SU-DHL-6 (cell line): ENCODE results near the gene RHBDD3.
"Not testable (repeated sequence)": the region's sequence is repeated elsewhere in the genome, so short reads cannot be mapped to it uniquely, and the experiment has no call there.

ENCODE experiments used
- H2AFZ ChIP-seq: fragments of 200-600 bp; sonication (generic); 2 replicates; pipeline ENCODE4 v1.6.1; 2014; ENCODE audit warnings: low read depth, mild to moderate bottlenecking, moderate library complexity, mixed read lengths, antibody characterized with exemption, low read length; ENCODE audit not compliant: severe bottlenecking
- H3F3A ChIP-seq: fragments of 200-600 bp; shearing (Covaris generic); 2 replicates; pipeline ENCODE4 v1.6.0; 2016; ENCODE audit warnings: antibody characterized with exemption, mild to moderate bottlenecking; ENCODE audit not compliant: insufficient read depth
- H3K27ac ChIP-seq: fragments of 200-600 bp; sonication (generic); 2 replicates; pipeline ENCODE4 v1.5.1; 2016; ENCODE audit warnings: low read depth, mild to moderate bottlenecking, low read length, moderate library complexity, mixed read lengths
- H3K27me3 ChIP-seq: fragments of 200-600 bp; sonication (generic), shearing (Covaris generic); 2 replicates; pipeline ENCODE4 v1.6.0; 2014; ENCODE audit warnings: mild to moderate bottlenecking, low read length
- H3K36me3 ChIP-seq: fragments of 200-600 bp; sonication (generic); 2 replicates; pipeline ENCODE4 v1.6.1; 2014; ENCODE audit warnings: mild to moderate bottlenecking, low read length, mixed read lengths
- H3K4me2 ChIP-seq: fragments of 300-600, 200-600 bp; shearing (Covaris generic), sonication (generic); 2 replicates; pipeline ENCODE4 v1.6.0; 2014; ENCODE audit warnings: low read length, low read depth, mild to moderate bottlenecking; ENCODE audit not compliant: poor library complexity, severe bottlenecking
- H3K4me3 ChIP-seq: fragments of 200-600 bp; sonication (generic); 2 replicates; pipeline ENCODE4 v1.5.1; 2014; ENCODE audit warnings: antibody characterized with exemption, low read length, mild to moderate bottlenecking, mixed read lengths; ENCODE audit not compliant: insufficient read depth, poor library complexity, severe bottlenecking
- H3K79me2 ChIP-seq: fragments of 200-600 bp; sonication (generic); 2 replicates; pipeline ENCODE4 v1.6.1; 2014; ENCODE audit warnings: mild to moderate bottlenecking, low read length, moderate library complexity; ENCODE audit not compliant: insufficient read depth
- H3K9ac ChIP-seq: fragments of 200-600 bp; sonication (generic); 2 replicates; pipeline ENCODE4 v1.7.0; 2014; ENCODE audit warnings: mild to moderate bottlenecking, low read length
- H3K9me2 ChIP-seq: fragments of 200-600 bp; sonication (generic); replicated peaks from 2 replicates; pipeline ENCODE4 v1.6.1; 2014; ENCODE audit warnings: low read length; ENCODE audit not compliant: insufficient read depth
- H3K9me3 ChIP-seq: fragments of 200-600 bp; sonication (generic); 2 replicates; pipeline ENCODE4 v1.6.1; 2014; ENCODE audit warnings: low read length, mixed read lengths; ENCODE audit not compliant: insufficient read depth
- H4K20me1 ChIP-seq: fragments of 200-600 bp; sonication (generic); 2 replicates; pipeline ENCODE4 v1.6.1; 2014; ENCODE audit warnings: low read depth, mild to moderate bottlenecking, antibody characterized with exemption, low read length, moderate library complexity, mixed read lengths
- CTCF ChIP-seq: fragments of 200-600 bp; sonication (generic); IDR thresholded peaks from one replicate; pipeline ENCODE4 v1.5.1; 2017; ENCODE audit warnings: antibody characterized with exemption, mild to moderate bottlenecking, low read length, moderate library complexity; ENCODE audit not compliant: insufficient read depth, poor library complexity, severe bottlenecking
- EZH2phosphoT487 ChIP-seq: fragments of 200-600 bp; sonication (generic), shearing (Covaris generic); conservative IDR thresholded peaks from 2 replicates; pipeline ENCODE4 v1.6.1; 2018; ENCODE audit warnings: mild to moderate bottlenecking, antibody characterized with exemption, low read length, moderate library complexity, mixed read lengths

The RHBDD3 gene

GRCh38 chr22:29219881-29220670 lies 47.7 kb downstream of the RHBDD3 start:
- Histone ChIP-seq H3K27ac (no peak overlapping the region), H3K79me2 (no peaks in the 10 kb centered on the region), H2AFZ (no peak overlapping the region), H3K9me2 (no peaks in the 10 kb centered on the region), H3K4me2 (no peak overlapping the region), H4K20me1 (no peaks in the 10 kb centered on the region), H3K36me3 (no peaks in the 10 kb centered on the region), H3K27me3 (no peaks in the 10 kb centered on the region), H3F3A (no peaks in the 10 kb centered on the region), H3K9me3 (no peaks in the 10 kb centered on the region), H3K4me3 (no peak overlapping the region), H3K9ac (no peak overlapping the region)
- TF ChIP-seq CTCF, result no peak
- no peak for TF ChIP-seq EZH2phosphoT487

DNA sequence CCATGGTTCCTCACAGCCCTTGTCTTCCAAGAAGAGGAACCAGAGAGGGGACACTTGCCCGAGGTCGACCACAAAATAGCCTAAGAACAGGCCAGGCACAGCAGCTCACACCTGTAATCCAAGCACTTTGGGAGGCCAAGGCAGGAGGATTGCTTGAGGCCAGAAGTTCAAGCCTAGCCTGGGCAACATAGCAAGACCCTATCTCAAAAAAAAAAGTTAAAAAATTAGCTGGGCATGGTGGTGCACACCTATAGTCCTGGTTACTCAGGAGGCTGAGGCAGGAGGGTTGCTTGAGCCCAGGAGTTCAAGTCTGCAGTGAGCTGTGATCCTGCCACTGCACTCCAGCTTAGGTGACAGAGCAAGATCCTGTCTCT lies 48.4 kb downstream of the RHBDD3 start:
- H3K4me3 ChIP-seq, H3K27ac ChIP-seq, H3K9ac ChIP-seq, H3K4me2 ChIP-seq, H3K9me3 ChIP-seq, H3K36me3 ChIP-seq, H3F3A ChIP-seq, H4K20me1 ChIP-seq, H3K9me2 ChIP-seq, H3K27me3 ChIP-seq, H3K79me2 ChIP-seq, H2AFZ ChIP-seq: not testable (repeated sequence)

DNA sequence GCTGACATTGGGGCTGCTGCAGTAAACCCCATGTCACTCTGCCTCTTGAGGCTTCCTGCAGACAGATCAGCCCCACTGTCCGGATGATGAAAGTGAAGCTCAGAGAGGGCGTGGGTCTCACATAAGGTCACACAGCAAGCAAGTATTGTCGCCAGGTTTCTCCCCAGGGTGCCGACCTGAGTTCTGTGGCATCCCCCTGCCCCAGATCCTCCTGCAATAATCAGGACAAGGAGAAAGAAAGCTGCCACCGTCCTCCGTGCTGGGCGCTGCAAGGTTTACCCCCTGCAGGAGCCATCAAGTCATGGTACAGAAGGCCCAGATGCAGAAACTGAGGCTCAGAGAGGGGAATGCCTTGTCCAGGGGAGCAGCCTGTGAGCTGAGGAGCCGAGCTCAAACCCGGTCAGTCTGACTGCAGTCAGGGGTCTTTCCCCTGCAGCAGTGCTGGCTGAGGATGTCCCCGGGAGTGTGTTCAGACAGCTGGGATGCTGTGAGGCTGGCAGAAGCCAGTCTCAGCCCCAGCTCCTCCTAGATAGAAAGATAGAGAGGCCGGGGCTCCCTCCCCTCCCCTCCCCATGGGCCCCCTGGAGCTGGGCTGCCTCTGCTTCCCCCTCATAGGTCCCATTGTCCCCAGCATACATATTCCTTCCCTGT lies 48.9 kb downstream of the RHBDD3 start:
- H3K9me2 ChIP-seq, result no peaks in the 10 kb centered on the region
- H2AFZ ChIP-seq, result no peak overlapping the region
- no peak overlapping the region for H3K27ac ChIP-seq
- H3K27me3 ChIP-seq, result no peaks in the 10 kb centered on the region
- H3K9me3 ChIP-seq, result no peaks in the 10 kb centered on the region
- no peak overlapping the region for H3K9ac ChIP-seq
- H3K4me2 ChIP-seq, result no peak overlapping the region
- no peaks in the 10 kb centered on the region for H4K20me1 ChIP-seq
- TF ChIP-seq EZH2phosphoT487 (no peak), CTCF (no peak)
- no peaks in the 10 kb centered on the region for H3K36me3 ChIP-seq
- no peaks in the 10 kb centered on the region for H3F3A ChIP-seq
- H3K79me2 ChIP-seq, result no peaks in the 10 kb centered on the region
- no peak overlapping the region for H3K4me3 ChIP-seq
